H1 (cell line): ENCODE results near the gene GBF1. TPM values are rescaled to one million over a fixed set of nuclear protein-coding genes. Genes with fewer than 3 reads are reported as not detected.

Experiments used
- GABPA ChIP-seq: IDR thresholded peaks from 2 replicates; pipeline ENCODE4 v1.6.1; 2011; ENCODE audit warnings: mild to moderate bottlenecking, low read length, moderate library complexity, borderline replicate concordance; ENCODE audit not compliant: insufficient read depth
- polyA plus RNA-seq, 7 experiments: library from polyadenylated mRNA; depleted of rRNA in 3 of 7; stranded (reverse) in 5 of 7; unstranded in 2 of 7; fragments of >200 nt in 5 of 7; fragments of 200-250 nt in 2 of 7; gene quantifications; 1 replicate in 5 of 7; 2 replicates in 1 of 7; 4 replicates in 1 of 7; pipeline versions ENCODE4 v1.2.1 to v1.2.3, GENCODE V29; 2011 to 2013; ENCODE audit warnings: missing spikeins in 2 of 7, mixed read lengths in 2 of 7
- total RNA-seq: library from RNA; stranded (reverse); fragmentation: NEBNext Ultra II Directional; extraction: Animal tissue kit (Norgen Biotek cat#: 25700); gene quantifications from 2 replicates; pipeline ENCODE4 v1.2.1, GENCODE V29; 2021

Gene GBF1
- total and polyA plus RNA-seq, 2 of the 8 experiments (the other 6 are each of a cell fraction or from before 2014, with no cell fraction given) = 11.0 to 25.5 TPM

DNA sequence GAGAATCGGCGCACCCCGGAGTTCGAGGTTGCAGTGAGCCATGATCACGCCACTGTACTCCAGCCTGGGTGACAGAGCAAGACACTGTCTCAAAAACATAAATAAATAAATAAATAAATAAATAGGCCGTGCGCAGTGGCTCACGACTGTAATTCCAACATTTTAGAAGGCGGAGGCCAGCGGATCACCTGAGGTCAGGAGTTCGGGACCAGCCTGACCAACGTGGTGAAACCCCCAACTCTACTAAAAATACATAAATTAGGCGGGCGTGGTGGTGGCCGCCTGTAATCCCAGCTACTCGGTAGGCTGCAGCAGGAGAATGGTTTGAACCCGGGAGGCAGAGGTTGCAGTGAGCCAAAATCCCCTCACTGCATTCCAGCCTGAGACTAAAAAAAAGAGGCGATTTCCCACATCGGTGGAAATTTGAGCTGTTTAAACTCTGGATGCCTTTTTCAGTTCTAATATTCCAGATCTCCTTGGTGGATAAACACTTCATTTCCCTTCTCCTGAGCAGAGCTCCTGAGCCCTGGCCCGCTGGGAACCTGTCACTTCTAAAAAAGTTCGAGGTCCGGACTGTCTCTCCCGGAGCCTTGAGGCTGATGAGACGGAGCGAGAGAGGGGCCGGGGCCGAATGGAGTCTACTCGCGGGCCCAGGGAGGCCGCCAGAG is 148.2 kb downstream of the GBF1 start (continued):
- no peak for TF ChIP-seq GABPA
